BLaER1 treated with 17β-estradiol and CSF1 and Interleukin-3, amounts not matched to agents 10 nM and 100 nM (cell line): ENCODE measurements around the gene BNC2.

Experiments used
- H3K27ac ChIP-seq, 11 experiments: shearing (Covaris generic); formaldehyde crosslinking; 2 replicates each; pipeline ENCODE4 v1.8.1; 2022
- H3K27me3 ChIP-seq, 11 experiments: shearing (Covaris generic); formaldehyde crosslinking; 2 replicates each; pipeline ENCODE4 v1.8.1; 2022
- H3K36me3 ChIP-seq, 11 experiments: shearing (Covaris generic); formaldehyde crosslinking; 2 replicates each; pipeline ENCODE4 v1.8.1; 2022
- H3K4me1 ChIP-seq, 10 experiments: shearing (Covaris generic); formaldehyde crosslinking; 2 replicates each; pipeline ENCODE4 v1.8.1; 2022
- H3K4me2 ChIP-seq, 11 experiments: shearing (Covaris generic); formaldehyde crosslinking; 2 replicates each; pipeline ENCODE4 v1.8.1; 2022
- H3K4me3 ChIP-seq, 10 experiments: shearing (Covaris generic); formaldehyde crosslinking; 2 replicates each; pipeline ENCODE4 v1.8.1; 2022
- H3K9ac ChIP-seq, 11 experiments: shearing (Covaris generic); formaldehyde crosslinking; 2 replicates each; pipeline ENCODE4 v1.8.1; 2022
- H3K9me3 ChIP-seq, 11 experiments: shearing (Covaris generic); formaldehyde crosslinking; replicated peaks in 1 of 11; 2 replicates each; pipeline ENCODE4 v1.8.1; 2022
- H4K20me1 ChIP-seq, 11 experiments: shearing (Covaris generic); formaldehyde crosslinking; 2 replicates each; pipeline ENCODE4 v1.8.1; 2022
- Cebpa-rat ChIP-seq, 11 experiments: shearing (Covaris generic); IDR thresholded peaks; 2 replicates each; pipeline ENCODE4 v1.8.1; 2022

BNC2 gene

DNA sequence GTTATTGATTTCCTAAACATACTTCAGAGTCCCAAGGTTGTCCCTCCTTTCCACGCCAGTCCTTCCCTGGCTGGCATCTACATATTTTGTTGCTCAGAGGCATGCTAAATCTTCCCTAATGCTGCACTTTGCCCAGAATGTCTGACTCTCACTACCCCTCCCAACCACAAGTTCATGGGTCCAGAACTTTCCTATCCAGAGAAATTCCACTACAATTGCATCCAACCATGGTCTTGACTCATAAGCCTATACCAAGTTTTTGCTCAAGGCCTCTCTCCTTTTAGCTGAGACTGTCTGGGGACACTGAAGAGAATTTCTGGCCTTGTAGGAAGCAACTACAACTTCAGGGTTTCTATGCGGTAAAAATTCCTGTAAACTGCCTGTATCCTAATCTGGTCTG lies 206.3 kb downstream of the BNC2 start:
- no peaks in the 10 kb centered on the region for H3K36me3 ChIP-seq
- no peak overlapping the region for H3K4me3 ChIP-seq
- H3K4me1 ChIP-seq = peaks cover 0 to 2% (median 0%) of the 10 kb centered on the region in 10 experiments; a peak in 3 of 20 replicates
- no peak overlapping the region for H3K9ac ChIP-seq
- no peaks in the 10 kb centered on the region for H3K27me3 ChIP-seq
- H4K20me1 ChIP-seq = peaks cover 0 to 22% (median 0%) of the 10 kb centered on the region in 11 experiments; a peak in 1 of 22 replicates
- TF ChIP-seq Cebpa-rat (IDR thresholded peaks at IDR 0.05) = no peak
- no peak overlapping the region for H3K27ac ChIP-seq
- no peak overlapping the region for H3K4me2 ChIP-seq
- peaks cover 0 to 4% (median 0%) of the 10 kb centered on the region in 11 experiments; a peak in 1 of 22 replicates for H3K9me3 ChIP-seq

DNA sequence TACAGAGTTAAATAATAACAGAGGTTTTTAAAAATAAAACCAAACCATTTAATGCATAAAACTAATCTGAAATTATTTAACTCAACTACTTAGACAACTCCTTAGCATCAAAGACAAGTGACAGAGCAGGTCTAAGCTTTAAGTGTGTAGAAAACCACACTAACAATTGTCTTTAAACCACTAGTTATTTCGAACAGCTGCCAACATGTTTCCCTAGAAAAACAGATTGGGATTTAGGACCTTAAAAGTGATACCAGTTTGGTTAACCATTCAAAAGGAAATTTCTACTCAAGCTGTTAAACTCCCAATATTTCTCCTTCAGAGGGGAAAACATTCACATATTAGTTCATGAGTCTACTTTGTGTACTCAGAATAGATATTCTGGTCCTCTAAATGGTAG lies 208.7 kb downstream of the BNC2 start:
- Histone ChIP-seq H3K4me3 (no peak overlapping the region), H3K4me1 (peaks cover 0 to 7% (median 4%) of the 10 kb centered on the region in 10 experiments; a peak in 11 of 20 replicates), H3K4me2 (no peak overlapping the region), H3K27ac (no peak overlapping the region), H3K36me3 (no peaks in the 10 kb centered on the region), H3K9ac (no peak overlapping the region), H4K20me1 (peaks cover 0 to 8% (median 0%) of the 10 kb centered on the region in 11 experiments; a peak in 1 of 22 replicates), H3K9me3 (no peaks in the 10 kb centered on the region), H3K27me3 (no peaks in the 10 kb centered on the region)
- TF ChIP-seq Cebpa-rat (IDR thresholded peaks at IDR 0.05) = no peak

DNA sequence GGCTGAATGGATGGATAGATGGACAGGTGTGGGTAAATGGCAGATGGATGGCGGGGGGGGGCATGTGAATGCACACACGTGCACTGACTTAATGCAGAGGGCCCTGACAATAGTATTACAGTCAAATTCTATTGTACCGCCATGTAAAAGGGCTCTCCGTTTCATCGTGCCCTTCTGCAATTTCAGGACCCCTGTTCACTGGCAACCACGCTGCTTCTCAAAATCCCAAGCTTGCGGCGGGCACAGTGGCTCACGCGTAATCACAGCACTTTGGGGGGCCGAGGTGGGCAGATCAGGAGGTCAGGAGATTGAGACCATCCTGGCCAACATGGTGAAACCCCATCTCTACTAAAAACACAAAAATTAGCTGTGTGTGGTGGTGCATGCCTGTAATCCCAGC lies 211.4 kb downstream of the BNC2 start:
- no peaks in the 10 kb centered on the region for H3K36me3 ChIP-seq
- no peak overlapping the region for H3K4me3 ChIP-seq
- H3K27me3 ChIP-seq = no peaks in the 10 kb centered on the region
- peaks cover 0 to 21% (median 7%) of the 10 kb centered on the region in 10 experiments; a peak in 11 of 20 replicates for H3K4me1 ChIP-seq
- H3K9me3 ChIP-seq = no peaks in the 10 kb centered on the region
- H4K20me1 ChIP-seq = no peaks in the 10 kb centered on the region; a peak in 1 of 22 replicates
- no peak overlapping the region for H3K9ac ChIP-seq
- no peak for TF ChIP-seq Cebpa-rat (IDR thresholded peaks at IDR 0.05)
- no peak overlapping the region for H3K27ac ChIP-seq
- no peak overlapping the region for H3K4me2 ChIP-seq

DNA sequence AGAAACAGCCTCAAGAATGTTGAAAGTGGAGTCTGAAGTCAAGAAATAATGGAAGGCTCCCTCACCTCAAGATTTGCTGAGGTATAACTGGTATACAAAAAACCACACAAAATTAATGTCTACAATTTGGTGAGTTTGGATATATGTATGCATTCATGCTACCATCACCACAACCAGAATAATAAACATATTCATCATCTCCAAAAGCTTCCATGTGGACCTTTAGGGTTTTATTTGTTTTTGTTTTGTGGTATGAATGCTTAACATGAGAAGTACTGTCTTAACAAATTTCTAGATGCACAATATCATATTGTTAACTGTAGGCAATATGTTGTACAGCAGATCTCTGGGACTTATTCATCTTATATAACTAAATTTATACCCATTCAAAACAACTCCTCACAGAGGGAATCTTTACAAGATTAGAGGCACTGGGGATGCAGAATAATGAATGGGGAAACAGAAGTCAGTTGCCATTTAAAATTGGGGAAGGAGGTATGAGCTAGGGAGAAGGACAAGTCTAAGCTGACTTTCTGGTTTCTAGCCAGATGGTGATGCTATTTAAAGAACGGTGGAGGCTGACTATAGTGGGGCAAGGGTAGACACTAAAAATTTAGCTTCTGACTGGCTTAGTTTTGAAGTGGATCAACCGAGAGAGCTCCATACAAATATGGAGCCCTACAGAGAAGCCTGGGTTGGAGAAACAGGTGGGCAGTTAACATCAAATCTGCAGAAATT lies 213.9 kb downstream of the BNC2 start:
- TF ChIP-seq Cebpa-rat (IDR thresholded peaks at IDR 0.05) = no peak
- H3K36me3 ChIP-seq = no peaks in the 10 kb centered on the region
- H3K4me3 ChIP-seq = no peak overlapping the region
- peaks cover 0 to 37% (median 11%) of the 10 kb centered on the region in 10 experiments; a peak in 12 of 20 replicates for H3K4me1 ChIP-seq
- no peaks in the 10 kb centered on the region; a peak in 1 of 22 replicates for H4K20me1 ChIP-seq
- H3K27me3 ChIP-seq = no peaks in the 10 kb centered on the region
- H3K9me3 ChIP-seq = no peaks in the 10 kb centered on the region
- no peak overlapping the region for H3K9ac ChIP-seq
- peak overlapping the region in 6 of 11 experiments; percentile 8 to 53 (median 28); a peak in 11 of 22 replicates for H3K4me2 ChIP-seq
- H3K27ac ChIP-seq = no peak overlapping the region

DNA sequence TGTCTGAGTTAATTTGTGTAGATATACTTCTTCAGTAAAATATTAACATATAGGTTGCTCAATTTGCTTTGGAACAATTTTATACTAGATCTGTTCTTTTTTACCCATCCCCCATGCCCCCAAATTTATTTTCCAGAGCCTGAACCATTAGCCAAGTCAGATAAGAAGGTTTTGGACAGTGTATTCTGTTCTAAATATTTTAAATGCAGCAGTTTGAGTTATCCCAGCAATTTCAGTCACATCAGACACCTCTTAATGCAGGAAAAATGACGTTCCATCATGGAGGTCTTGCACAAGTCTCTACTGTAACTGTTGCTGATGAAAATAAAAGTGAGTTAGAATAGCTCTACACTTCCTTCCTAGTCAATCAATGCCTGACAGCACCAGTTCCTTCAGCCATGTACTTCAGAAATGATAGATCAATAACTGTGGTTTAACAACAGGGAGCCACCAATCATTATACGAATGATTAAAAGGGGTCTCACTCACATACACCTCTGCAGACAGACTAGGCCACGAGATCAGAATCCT lies 215.8 kb downstream of the BNC2 start:
- Histone ChIP-seq H3K27me3 (no peaks in the 10 kb centered on the region), H4K20me1 (no peaks in the 10 kb centered on the region; a peak in 1 of 22 replicates), H3K27ac (no peak overlapping the region), H3K9ac (no peak overlapping the region), H3K4me3 (no peak overlapping the region), H3K36me3 (no peaks in the 10 kb centered on the region), H3K4me1 (peaks cover 0 to 37% (median 11%) of the 10 kb centered on the region in 10 experiments; a peak in 12 of 20 replicates), H3K9me3 (no peaks in the 10 kb centered on the region), H3K4me2 (no peak overlapping the region)
- TF ChIP-seq Cebpa-rat (IDR thresholded peaks at IDR 0.05) = no peak

DNA sequence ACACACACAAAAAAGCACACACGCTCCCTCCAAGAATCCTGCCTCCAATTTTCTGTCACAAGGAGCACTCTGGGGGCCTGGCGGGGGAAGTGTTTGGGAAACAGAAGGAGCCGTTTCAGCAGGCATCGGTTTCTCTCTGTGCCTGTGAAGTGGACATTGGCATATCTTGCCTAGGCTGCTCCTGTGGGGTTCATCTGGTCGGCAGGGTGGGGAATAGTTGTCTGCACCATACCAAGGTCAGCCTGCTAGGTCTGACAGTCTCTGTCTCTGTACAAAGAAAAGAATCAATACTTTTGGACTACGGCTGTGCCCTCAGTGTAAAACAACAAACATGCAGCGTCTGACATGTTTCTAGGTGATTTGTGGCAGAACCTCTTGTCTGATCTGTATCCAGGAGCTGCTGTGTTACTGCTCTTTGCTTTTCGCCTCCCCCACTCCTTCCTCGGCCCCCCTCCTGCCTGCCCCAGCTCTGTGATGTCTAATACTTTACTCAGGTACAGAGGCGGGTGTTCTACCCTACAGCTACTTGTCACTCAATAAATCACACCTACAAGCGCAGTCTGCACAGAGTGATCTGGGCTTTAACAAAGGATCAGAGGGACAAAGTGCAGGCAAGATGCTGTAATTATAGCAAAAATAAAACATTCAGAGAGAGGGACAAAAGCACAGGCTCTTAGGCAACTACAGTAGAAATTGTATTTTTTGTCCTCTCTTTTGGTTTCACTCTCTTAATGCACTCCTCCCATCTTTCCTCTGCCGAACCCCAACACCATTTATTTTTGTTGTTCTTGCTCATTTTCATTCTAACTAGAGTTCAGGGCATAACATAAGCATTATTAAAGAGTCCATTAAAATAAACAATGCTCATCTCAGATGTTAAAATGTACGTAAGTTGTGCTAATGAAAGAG lies 216.7 kb downstream of the BNC2 start:
- Histone ChIP-seq H3K9ac (no peak overlapping the region), H4K20me1 (no peaks in the 10 kb centered on the region; a peak in 1 of 22 replicates), H3K9me3 (no peaks in the 10 kb centered on the region), H3K27ac (no peak overlapping the region), H3K27me3 (no peaks in the 10 kb centered on the region), H3K36me3 (no peaks in the 10 kb centered on the region), H3K4me2 (peak overlapping the region in 5 of 11 experiments; percentile 7 to 25 (median 24); a peak in 7 of 22 replicates), H3K4me1 (peaks cover 0 to 37% (median 11%) of the 10 kb centered on the region in 10 experiments; a peak in 12 of 20 replicates), H3K4me3 (no peak overlapping the region)
- no peak for TF ChIP-seq Cebpa-rat (IDR thresholded peaks at IDR 0.05)

DNA sequence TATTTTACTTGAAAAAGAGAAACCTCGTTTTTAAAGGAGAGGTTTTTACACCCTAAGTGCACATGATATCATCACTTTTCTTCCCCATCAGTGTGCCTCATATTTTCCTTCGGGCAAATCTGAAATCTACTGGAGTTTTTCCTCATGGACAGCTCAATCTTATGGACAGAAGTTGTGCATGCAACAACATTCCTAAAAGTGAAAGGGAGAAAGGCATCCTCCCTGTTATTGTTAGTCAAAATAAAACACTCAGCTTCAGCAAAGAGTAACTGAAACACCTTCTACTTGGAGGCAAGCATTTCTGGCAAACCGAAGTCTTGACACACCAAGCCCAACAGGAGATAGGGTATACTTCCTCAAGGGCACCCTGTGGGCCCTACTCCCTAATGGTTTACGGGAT lies 217.9 kb downstream of the BNC2 start:
- H4K20me1 ChIP-seq = no peaks in the 10 kb centered on the region; a peak in 1 of 22 replicates
- peaks cover 0 to 37% (median 11%) of the 10 kb centered on the region in 10 experiments; a peak in 12 of 20 replicates for H3K4me1 ChIP-seq
- H3K27ac ChIP-seq = no peak overlapping the region
- H3K27me3 ChIP-seq = no peaks in the 10 kb centered on the region
- H3K4me2 ChIP-seq = peak overlapping the region in 1 of 11 experiments; percentile 10; a peak in 1 of 22 replicates
- H3K36me3 ChIP-seq = no peaks in the 10 kb centered on the region
- H3K9me3 ChIP-seq = no peaks in the 10 kb centered on the region
- no peak overlapping the region for H3K4me3 ChIP-seq
- H3K9ac ChIP-seq = no peak overlapping the region
- no peak for TF ChIP-seq Cebpa-rat (IDR thresholded peaks at IDR 0.05)

DNA sequence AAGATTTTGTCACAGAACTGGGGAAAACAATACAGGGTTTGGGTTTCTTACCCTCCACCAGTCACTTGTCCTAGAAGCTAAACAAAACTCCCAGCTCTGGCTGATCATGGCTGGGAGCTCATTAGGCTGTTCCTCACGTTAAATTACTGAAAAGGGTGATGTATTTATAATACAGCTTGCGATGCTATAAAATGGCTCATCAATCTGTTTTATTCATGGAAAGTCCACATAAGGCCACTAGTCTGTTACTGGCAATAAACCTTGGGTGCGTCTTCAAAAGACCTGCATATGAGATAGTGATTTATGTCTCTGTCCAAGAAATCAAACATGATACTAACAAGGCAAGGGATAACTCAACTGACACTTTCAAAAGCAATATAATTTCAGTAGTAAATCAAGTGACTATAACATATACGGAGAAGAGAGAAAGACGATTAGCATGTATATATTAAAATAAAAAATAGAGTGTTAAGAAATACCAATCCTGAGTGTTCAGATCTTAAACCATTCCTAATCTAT lies 219.0 kb downstream of the BNC2 start:
- peaks cover 0 to 28% (median 6%) of the 10 kb centered on the region in 10 experiments; a peak in 9 of 20 replicates for H3K4me1 ChIP-seq

More for the DNA sequence above, 219.0 kb downstream of the BNC2 start:
- no peaks in the 10 kb centered on the region for H3K36me3 ChIP-seq
- no peak overlapping the region for H3K9ac ChIP-seq
- H3K27me3 ChIP-seq = no peaks in the 10 kb centered on the region
- no peak overlapping the region for H3K27ac ChIP-seq
- H3K9me3 ChIP-seq = no peaks in the 10 kb centered on the region
- no peak for TF ChIP-seq Cebpa-rat (IDR thresholded peaks at IDR 0.05)
- H3K4me2 ChIP-seq = no peak overlapping the region
- H3K4me3 ChIP-seq = no peak overlapping the region
- peaks cover 0 to 4% (median 0%) of the 10 kb centered on the region in 11 experiments; a peak in 1 of 22 replicates for H4K20me1 ChIP-seq
